ENCODE results near the gene ZNF77.
"Not testable (repeated sequence)": the region's sequence is repeated elsewhere in the genome, so short reads cannot be mapped to it uniquely, and the experiment has no call there.

ZNF77 gene

DNA sequence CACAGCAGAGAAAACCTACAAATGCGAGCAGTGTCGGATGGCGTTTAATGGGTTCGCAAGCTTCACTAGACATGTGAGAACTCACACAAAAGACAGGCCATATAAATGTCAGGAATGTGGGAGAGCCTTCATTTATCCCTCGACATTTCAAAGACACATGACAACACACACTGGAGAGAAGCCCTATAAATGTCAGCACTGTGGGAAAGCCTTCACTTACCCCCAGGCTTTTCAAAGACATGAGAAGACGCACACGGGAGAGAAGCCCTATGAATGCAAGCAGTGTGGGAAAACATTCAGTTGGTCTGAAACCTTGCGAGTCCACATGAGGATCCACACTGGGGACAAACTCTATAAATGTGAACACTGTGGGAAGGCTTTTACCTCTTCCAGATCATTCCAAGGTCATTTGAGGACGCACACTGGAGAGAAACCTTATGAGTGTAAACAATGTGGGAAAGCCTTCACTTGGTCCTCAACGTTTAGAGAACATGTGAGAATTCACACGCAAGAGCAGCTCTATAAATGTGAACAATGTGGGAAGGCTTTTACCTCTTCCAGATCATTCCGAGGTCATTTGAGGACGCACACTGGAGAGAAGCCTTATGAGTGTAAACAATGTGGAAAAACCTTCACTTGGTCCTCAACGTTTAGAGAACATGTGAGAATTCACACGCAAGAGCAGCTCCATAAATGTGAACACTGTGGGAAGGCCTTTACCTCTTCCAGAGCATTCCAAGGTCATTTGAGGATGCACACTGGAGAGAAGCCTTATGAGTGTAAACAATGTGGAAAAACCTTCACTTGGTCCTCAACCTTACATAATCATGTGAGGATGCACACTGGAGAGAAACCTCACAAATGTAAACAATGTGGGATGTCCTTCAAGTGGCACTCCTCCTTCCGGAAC is 27.2 kb downstream of the ZNF77 start:
- no peak for DNase-seq (ENCODE audit: low read depth, low spot score)

DNA sequence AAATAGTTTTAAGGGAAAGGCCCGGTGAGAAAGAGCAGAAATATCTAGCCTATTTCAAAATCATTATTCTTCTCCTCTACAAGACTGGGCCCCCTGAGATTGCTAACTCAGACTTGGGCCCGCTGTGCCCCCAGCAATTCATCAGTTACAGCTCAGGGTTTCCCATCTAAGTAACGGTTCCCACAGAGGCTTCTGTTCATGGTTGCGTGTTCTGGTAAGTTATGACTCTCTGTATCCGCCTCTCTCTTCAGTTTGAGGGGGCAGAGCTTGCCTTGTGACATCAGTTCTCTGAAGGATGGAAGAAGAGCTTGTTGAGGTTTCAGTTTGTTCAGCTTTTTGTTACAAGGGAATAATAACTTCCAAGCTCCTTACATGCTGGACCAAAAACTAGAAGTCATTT is 32.5 kb downstream of the ZNF77 start:
- DNase-seq (ENCODE audit: low read depth, low spot score), result no peak

GRCh38 chr19:2906631-2907195 is 38.1 kb downstream of the ZNF77 start:
- DNase-seq (ENCODE audit: low read depth, low spot score), result no peak

DNA sequence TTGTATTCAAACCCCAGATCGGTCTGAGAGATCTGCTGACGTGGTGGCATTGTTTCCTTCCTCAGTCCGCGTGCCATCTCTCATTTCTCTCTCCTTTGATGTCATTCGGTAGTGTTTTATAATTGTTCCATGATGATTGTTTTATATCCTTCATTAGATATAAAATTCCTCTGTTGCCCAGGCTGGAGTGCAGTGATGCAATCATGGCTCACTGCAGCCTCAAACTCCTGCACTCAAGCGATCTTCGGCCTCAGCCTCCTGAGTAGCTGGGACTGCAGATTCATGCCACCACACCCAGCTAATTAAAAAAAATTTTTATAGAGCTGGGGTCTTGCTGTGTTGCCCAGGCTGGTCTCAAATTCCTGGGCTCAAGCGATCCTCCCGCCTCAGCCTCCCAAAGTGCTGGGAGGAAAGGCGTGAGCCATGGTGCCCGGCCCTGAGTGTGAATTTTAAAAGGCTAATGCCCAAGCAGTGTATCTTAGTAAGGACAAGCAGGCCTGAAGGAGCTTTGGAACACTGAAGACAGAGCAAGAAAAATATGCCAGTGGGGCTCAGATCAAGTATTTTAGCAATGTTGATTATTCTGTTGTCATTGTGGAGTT is 38.8 kb downstream of the ZNF77 start:
- no peak for DNase-seq (ENCODE audit: low read depth, low spot score)

DNA sequence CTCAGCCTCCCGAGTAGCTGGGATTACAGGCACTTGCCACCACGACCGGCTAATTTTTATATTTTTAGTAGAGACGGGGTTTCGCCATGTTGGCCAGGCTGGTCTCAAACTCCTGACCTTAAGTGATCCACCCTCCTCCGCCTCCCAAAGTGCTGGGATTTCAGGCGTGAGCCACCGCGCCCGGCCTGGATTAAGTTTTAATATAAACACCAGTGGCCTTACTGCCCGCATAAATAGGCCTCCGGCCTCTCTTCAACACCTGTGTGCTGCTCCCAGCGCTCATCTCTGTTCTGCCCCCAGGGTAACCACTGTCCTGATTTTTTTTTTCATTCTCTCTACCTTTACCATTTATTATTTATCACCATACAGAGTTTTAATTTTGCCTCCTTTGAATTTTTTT is 41.4 kb downstream of the ZNF77 start:
- not testable (repeated sequence) for DNase-seq (ENCODE audit: low read depth, low spot score)

DNA sequence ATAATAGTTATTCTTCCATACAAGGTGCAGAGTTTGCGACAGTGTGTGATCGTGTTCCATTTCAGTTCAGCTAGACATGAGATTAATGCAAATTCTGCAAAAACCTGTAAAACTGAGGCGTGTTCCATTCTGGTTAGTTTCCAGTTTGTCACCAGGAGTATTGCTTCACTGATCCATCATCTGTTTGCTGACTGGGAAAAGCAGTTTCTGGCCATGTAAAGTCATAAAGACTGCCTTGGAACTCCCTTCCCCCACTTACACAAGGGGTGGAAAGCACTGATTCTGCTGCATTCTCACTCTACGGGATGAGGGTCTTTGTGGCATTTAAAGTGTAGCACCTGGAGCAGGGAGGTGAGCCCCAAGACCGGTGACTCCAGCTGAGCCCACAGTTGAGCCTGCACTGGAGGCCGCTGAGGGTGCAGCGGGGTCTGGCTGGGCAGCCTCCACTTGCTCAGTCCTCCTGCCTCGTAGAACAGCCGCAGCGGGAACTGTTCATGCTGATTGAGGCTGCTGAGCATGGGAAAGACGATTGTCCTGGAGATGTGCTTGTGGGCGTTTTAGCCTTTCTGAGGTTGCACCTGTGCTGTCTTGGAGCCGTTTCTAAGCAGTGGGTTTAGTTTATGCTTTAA is 42.1 kb downstream of the ZNF77 start:
- DNase-seq (ENCODE audit: low read depth, low spot score), result no peak

- DNase-seq (ENCODE audit: low read depth, low spot score), result peak; percentile 97
Measured at GRCh38 chr19:2900296-2901252, 44.2 kb downstream of the ZNF77 start, which contains the start of gene ZNF57. ZNF57 (plus strand) TSS chr19:2900928; CDS start chr19:2901046, 118 bp downstream.

GRCh38 chr19:2896694-2897093 is 48.1 kb downstream of the ZNF77 start:
- no peak for DNase-seq (ENCODE audit: low read depth, low spot score)

GRCh38 chr19:2890531-2890930 is 54.2 kb downstream of the ZNF77 start:
- DNase-seq (ENCODE audit: low read depth, low spot score), result not testable (repeated sequence)

DNA sequence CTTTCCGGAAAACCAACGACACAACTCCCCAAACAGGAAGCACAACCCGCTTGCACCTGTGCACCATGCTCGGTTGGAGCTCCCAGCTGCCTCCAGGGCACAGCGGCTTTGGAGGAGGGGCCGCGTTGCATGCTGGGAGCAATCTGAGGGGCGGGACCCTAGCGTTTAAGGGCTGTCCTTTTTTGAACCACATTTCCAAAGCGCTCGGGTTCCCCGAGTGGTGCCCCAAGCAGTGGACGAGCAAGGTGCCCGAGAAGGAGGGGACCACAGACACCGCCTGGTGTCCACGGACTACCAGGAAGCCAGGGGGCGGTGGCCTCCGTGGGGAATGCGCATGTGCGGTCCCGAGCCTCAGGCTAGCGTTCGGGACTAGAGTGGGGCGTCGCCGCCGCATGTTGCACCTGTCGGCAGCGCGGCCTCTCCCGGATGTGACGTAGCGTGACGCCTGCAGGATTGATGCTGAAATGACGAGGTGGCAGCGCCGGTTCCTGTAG is 56.0 kb downstream of the ZNF77 start:
- no peak for DNase-seq (ENCODE audit: low read depth, low spot score)

GRCh38 chr19:2887391-2887914 is 57.3 kb downstream of the ZNF77 start:
- peak; percentile 23 for DNase-seq (ENCODE audit: low read depth, low spot score)

- no peak for DNase-seq (ENCODE audit: low read depth, low spot score)
Measured at GRCh38 chr19:2885736-2886135, 59.0 kb downstream of the ZNF77 start.

- DNase-seq (ENCODE audit: low read depth, low spot score), result no peak
Measured at GRCh38 chr19:2883686-2884439, 60.9 kb downstream of the ZNF77 start.

Data from smooth muscle cell of the brain vasculature (primary cell).